Measurements from ENCODE around the gene EIF5A2.

- TF ChIP-seq POLR2A (IDR thresholded peaks at IDR 0.05) (no peak), CTCF (IDR thresholded peaks at IDR 0.05) (no peak)
These were observed 2.1 kb upstream of the EIF5A2 start for GRCh38 chr3:170910542-170910941.
